ENCODE results near the gene PRPF31.

- TF ChIP-seq CTCF (optimal IDR thresholded peaks at IDR 0.05 in 1 of 3, IDR thresholded peaks at IDR 0.05 in 1 of 3, conservative IDR thresholded peaks at IDR 0.05 in 1 of 3; ENCODE audit: extremely low read depth in 1 of 3, insufficient read depth in 2 of 3, low read length in 3 of 3) = peak in 2 of 3 experiments; percentile 10 to 20
- TF ChIP-seq EZH2 (IDR thresholded peaks at IDR 0.05; ENCODE audit: low read length) = no peak
Measured at GRCh38 chr19:54179921-54180461, 64.4 kb downstream of the PRPF31 start.

Measured in keratinocyte (primary cell).